T1000 (cell line): ENCODE measurements around the gene KRT76.
"Not testable (repeated sequence)": the region's sequence is repeated elsewhere in the genome, so short reads cannot be mapped to it uniquely, and the experiment has no call there.

Experiments used
- DNase-seq: peaks from one replicate; lab custom pipeline; 2025; ENCODE audit warnings: mixed read lengths; lab: John Stamatoyannopoulos, UW

The KRT76 gene

GRCh38 chr12:52781399-52782082, 4.4 kb upstream of the KRT76 start:
- DNase-seq = no peak

- no peak for DNase-seq
Measured at GRCh38 chr12:52779914-52780313, 2.8 kb upstream of the KRT76 start.

GRCh38 chr12:52778833-52779232, 1.7 kb upstream of the KRT76 start:
- no peak for DNase-seq

- DNase-seq = no peak
Measured at GRCh38 chr12:52777566-52777965, 421 bp upstream of the KRT76 start.

- no peak for DNase-seq
Measured at GRCh38 chr12:52776435-52776834, 710 bp downstream of the KRT76 start.

GRCh38 chr12:52774629-52775250, 2.4 kb downstream of the KRT76 start:
- no peak for DNase-seq

GRCh38 chr12:52772772-52773171, 4.4 kb downstream of the KRT76 start:
- no peak for DNase-seq

GRCh38 chr12:52772188-52772587, 5.0 kb downstream of the KRT76 start:
- DNase-seq = no peak

GRCh38 chr12:52771505-52771904, 5.6 kb downstream of the KRT76 start:
- no peak for DNase-seq

- no peak for DNase-seq
Measured at GRCh38 chr12:52771088-52771487, 6.1 kb downstream of the KRT76 start.

- no peak for DNase-seq
Measured at GRCh38 chr12:52769946-52770345, 7.2 kb downstream of the KRT76 start.

GRCh38 chr12:52769354-52769753, 7.8 kb downstream of the KRT76 start:
- no peak for DNase-seq

GRCh38 chr12:52768479-52769200, 8.5 kb downstream of the KRT76 start:
- no peak for DNase-seq

- no peak for DNase-seq
Measured at GRCh38 chr12:52767427-52767826, 9.7 kb downstream of the KRT76 start.

GRCh38 chr12:52767020-52767379, 10.1 kb downstream of the KRT76 start:
- no peak for DNase-seq

GRCh38 chr12:52766351-52767019, 10.7 kb downstream of the KRT76 start:
- no peak for DNase-seq

- no peak for DNase-seq
Measured at GRCh38 chr12:52765702-52766101, 11.4 kb downstream of the KRT76 start.

- DNase-seq = no peak
Measured at GRCh38 chr12:52763991-52764390, 13.2 kb downstream of the KRT76 start.

- DNase-seq = no peak
Measured at GRCh38 chr12:52763036-52763659, 14.0 kb downstream of the KRT76 start.

GRCh38 chr12:52761802-52762201, 15.3 kb downstream of the KRT76 start:
- DNase-seq = no peak

GRCh38 chr12:52761218-52761617, 15.9 kb downstream of the KRT76 start:
- not testable (repeated sequence) for DNase-seq

- DNase-seq = no peak
Measured at GRCh38 chr12:52760623-52761022, 16.5 kb downstream of the KRT76 start.
